Measurements from ENCODE around the gene IGSF21. TPM values are rescaled to one million over a fixed set of nuclear protein-coding genes. Genes with fewer than 3 reads are reported as not detected.

Gene IGSF21
- polyA plus RNA-seq, 3 donors, result 0.21 to 0.36 (median 0.24) TPM

DNA sequence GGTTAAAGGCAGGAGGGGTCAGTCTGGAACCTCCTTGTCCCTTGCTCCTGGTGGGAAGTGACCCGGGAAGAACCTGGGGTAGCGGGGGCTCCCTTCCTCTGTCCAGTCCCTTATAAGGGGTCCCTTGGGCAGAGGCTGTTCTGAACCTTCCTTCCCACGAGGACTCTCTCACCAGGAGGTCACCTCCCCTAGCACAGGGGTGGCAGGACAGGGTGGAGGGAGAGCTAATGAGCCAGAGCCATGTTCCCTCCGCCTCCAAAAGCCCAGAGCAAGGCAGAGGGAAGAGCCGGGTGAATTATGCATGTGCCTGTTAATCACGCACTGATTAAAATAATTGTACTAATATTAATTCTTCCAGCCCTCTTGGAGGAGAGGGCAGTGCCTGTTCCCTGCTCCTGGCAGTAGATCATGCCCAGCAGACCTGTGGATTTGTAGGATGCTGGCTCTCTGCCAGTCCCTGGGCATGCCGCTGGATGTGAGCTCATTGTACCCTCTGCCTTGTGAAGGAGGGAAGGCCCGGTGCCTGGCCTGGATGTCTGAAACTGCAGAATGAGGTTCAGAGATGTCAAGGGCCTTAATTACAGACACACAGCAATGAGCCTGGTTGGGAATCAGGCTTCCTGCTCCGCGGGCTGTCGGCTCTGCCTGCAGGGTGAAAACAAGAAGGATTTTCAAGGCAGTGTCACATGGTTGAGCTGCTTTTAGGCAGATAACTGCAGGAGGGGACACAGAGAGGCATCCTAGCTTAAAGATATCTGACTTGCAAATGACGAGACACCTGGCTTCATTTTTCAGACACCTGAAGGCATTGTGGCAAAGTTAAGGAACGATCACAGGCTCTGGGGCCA lies 68.2 kb downstream of the IGSF21 start:
- DNase-seq, result no peak

DNA sequence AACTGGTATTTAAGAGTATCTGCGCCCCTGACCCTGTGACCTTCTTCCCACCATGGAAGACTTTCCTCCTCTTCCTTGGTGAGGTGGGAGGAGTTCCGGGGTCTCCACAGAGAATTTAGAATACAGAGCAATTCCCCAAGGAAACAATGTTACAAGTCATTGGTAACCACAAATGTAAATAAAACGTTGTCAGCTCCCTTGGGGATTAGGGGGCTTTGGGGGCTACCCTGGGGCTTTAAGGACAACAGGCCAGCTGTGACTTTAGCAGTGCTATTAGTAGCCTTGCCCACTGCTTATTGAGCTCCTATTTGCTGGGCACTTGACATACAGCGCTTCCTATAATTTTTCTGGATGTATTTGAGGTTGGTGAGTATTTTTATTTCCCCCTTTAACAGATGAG lies 69.0 kb downstream of the IGSF21 start:
- DNase-seq, result no peak

DNA sequence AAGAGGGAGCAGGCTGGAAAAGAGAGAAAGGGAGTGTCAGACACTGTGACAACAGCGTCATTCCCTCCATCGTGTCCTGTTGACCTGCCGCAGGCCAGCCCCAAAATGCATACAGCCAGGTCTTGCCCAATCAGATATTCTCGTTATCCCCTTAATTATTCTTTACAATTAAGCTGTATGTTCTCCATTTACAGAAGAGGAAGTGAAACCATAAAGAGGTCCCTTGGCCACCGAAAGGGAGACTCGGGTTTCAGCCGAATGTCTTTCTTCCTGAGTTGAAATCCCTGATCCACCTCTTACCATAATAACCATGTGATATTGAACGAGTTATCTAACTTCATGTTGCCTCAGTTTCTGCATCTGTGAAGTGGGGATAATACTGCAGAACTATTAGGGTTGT lies 70.5 kb downstream of the IGSF21 start:
- DNase-seq, result no peak

DNA sequence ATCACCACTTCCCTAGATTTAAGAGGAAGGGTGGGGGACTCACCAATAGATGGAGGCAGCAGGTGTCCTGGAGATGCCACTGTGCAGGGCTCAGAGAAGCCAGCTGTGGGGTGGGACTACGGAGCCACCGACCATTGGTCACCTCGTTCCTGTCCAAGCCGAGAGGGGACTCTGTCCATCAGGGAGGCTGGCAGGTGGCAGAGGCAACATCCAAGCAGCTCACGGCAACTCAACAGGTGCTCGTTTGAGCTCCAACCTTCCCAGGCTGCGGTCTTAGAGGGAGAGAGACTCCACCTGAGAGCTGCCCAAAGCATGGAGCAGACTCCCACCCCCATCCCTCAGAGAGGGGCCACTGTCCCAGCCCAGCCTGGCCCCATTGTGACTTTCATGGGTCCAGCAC lies 71.4 kb downstream of the IGSF21 start:
- no peak for DNase-seq

DNA sequence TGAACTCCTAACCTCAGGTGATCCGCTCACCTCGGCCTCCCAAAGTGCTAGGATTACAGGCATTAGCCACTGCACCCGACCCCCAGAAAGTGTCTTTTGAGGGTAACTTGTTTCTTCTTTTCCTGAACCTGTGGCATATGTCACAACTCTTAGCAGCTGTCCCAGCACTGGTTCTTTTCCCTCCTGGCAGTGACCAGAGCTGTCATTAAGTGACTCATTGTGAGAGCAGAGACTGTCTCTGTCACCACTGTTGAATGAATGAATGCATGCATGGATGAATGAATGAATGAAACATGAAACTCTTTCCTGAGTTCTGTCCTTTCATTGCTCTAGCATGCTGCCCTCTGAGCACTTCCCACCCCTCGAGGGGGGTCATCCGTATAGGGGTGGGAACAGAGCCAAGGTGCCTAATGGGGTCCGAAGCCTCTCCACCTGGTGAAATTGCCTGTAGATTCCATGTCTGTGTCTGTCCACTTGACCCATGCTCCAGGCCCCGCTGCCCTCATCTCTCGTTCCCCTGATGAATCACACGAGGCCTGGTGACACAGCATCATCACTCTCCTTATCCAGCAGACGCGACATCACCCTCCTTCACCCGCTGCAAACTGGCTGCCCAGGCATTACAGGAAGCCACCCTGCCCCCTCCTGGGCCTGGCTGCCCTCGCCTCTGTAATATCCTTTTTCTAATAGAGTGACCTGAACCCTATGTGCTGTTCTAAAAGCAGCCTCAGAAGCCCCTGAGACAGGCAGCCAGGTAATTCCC lies 75.0 kb downstream of the IGSF21 start:
- no peak for DNase-seq

DNA sequence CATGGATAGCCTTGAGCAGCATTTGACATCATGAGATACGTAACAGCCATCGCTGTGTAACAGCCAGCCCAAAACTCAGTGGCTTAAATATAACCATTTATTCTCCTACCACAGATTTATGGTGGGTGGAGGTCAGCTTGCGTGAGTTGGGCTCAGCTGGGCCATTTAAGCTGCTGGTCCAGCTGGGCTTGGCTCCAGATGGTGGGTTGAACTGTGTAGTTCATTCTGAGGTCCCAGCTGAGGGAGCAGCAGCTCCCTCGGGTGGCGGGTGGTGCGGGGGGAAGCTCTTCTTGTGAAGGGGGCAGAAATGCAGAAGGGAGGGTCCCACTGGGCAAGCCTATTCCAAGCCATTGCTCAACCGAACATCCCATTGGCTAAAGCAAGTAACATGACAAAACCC lies 75.9 kb downstream of the IGSF21 start:
- no peak for DNase-seq

DNA sequence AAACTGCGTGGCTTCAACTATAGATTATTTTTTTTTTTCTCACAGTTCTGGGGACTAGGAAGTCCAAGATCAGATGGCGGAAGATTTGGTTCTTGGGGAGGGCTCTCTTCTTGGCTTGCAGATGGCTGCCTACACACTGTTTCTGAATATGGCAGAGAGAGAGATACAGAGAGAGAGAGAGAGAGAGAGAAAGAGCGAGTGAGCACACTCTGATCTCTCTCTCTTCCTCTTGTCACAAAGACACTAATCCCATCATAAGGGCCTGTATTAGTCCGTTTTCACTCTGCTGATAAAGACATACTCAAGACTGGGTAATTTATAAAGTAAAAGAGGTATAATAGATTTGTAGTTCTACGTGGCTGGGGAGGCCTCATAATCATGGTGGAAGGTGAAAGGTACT lies 79.5 kb downstream of the IGSF21 start:
- no peak for DNase-seq

- DNase-seq, result no peak
Measured at GRCh38 chr1:18188820-18189517, 81.4 kb downstream of the IGSF21 start.

GRCh38 chr1:18190598-18190997 lies 83.0 kb downstream of the IGSF21 start:
- no peak for DNase-seq

DNA sequence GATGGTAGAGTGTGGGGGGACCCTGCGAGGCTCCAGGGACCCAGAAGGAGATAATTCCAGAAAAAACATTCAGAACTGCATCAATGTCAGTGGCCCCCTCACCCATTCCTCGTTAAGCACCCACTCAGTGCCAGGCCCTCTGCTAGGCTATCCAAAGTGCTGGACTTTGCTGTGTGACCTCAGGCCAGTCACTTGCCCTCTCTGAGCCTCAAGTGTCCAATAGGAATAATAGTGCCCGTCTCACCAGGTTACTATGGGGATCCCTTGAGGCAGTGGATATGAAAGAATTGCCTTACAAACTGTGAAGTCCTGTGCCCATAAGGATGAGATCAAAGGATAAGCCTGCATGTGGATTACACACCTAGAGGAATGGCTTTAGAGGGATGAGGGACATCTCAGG lies 83.4 kb downstream of the IGSF21 start:
- no peak for DNase-seq

DNA sequence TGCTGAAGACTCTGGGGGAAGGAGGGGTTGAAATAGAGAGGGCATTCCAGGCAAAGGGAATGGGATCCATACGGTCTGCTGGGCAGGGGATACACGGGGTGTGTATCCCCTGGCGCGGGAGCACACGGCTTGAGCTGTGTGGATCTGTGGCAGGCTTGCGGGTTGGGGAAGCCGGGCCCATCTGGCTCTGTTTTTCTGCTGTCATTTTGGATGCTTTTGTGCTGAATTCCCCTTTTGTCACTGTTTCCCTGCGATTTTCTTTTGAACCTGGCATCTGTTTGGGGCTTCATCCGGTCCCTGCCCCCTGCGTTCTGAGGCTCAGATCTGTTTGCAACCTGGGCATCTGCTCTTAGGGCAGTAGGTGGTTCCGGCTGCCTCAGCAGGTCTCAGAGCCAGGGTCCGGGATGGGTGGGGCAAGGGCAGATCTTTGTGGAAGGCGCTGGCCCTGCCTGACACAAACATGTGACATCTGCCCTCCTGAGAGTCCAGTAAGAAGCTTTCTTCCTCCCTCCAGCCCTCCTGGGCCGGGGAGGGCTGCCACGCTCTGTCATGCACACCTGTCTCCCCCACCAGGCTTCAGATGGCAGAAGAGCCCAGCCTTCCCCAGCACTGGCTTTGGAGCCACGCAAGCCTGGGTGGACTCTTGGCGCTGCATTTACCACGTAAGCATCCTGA lies 84.0 kb downstream of the IGSF21 start:
- DNase-seq, result no peak

- no peak for DNase-seq
Measured at GRCh38 chr1:18192182-18192581, 84.6 kb downstream of the IGSF21 start.

GRCh38 chr1:18192974-18193373 lies 85.4 kb downstream of the IGSF21 start:
- DNase-seq, result no peak

DNA sequence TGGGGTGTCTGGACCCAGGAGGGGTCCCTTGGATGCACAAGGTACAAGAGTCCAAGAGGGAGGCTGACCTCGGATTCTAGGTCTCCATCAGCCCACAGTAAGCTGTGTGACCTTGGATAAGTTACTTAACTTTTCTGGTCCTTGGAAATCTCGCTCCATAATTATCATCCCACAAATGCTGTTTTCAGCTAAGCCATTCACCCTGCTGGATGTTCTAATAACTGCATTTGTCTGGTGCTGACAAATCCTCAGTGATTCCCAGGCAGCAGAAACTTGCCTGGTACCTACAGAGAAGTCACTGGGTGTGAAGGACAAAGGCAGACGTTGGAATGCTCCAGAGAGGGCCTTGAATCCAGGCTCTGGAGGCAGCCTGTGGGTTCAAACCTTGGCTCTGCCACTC lies 89.7 kb downstream of the IGSF21 start:
- DNase-seq, result no peak

GRCh38 chr1:18198260-18198659 lies 90.7 kb downstream of the IGSF21 start:
- no peak for DNase-seq

- no peak for DNase-seq
Measured at GRCh38 chr1:18199462-18199861, 91.9 kb downstream of the IGSF21 start.

GRCh38 chr1:18200136-18200717 lies 92.6 kb downstream of the IGSF21 start:
- no peak for DNase-seq

DNA sequence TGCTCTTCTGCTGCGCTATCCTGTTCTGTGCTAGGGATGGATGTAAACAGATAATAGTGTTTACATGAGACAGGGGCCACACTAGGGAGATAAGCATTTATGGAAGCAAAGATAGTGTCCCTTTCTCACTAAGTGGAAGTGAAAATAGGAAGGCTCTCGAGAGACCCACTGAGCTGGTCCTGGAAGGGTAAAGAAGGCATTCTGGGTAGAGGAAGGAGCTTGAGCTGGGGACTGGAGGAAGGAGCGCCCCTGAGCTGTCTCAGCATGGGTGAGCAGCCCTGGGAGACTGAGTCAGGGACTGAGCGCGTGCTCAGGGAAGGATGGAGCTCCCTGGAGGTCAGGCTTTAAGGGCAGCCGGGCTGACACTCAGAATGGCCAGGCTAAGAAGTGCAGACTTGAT lies 93.3 kb downstream of the IGSF21 start:
- DNase-seq, result no peak

GRCh38 chr1:18201997-18202719 lies 94.6 kb downstream of the IGSF21 start:
- DNase-seq, result no peak

DNA sequence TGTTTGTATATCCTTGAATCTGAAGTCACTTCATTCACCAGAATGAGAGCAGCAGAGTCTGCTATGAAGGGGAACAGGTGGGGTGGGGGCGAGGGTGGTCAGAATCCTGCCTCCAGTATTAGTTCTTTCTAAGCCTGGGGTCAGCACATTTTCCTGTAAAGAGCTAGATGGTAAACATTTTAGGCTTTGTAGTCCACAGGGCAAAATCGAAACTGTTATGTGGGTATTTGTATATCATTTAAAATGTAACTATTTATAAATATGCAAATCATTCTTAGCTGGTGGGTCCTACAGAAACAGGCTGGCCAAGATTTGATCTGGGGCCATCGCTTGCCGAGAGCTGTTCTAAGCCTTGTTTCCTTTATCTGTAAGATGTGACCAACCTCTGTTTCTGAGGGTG lies 96.0 kb downstream of the IGSF21 start:
- DNase-seq, result no peak

DNA sequence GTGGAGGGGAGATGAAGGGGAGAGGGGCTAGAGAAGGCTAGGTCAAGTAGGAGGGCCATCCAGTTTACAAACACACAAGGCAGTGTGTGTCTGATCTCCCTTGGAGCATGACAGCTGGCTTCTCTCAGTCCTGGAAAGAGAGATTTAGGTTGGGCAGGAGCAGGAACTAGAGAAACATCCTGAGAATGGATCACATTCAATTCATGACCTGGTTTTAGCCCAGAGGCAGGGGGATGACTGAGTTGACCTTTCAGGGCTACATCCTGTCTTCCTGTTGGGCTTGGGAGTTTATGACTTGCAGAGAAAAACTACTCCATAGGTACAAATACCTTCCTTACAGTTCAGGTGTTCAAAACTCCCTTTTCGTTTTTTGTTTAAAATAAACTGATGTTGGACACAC lies 97.0 kb downstream of the IGSF21 start:
- peak; percentile 14 for DNase-seq
